ENCODE data around the gene GNGT2.

GRCh38 chr17:49223168-49223516, 12.8 kb upstream of the GNGT2 start:
- no peak for TF ChIP-seq EP300 (IDR thresholded peaks at IDR 0.05)
- TF ChIP-seq POLR2A (IDR thresholded peaks at IDR 0.05) = no peak
